HL-60 (cell line): ENCODE data around the gene KRTAP5-7.

Source experiments
- POLR2AphosphoS5 ChIP-seq: IDR thresholded peaks from 2 replicates; pipeline ENCODE4 v1.6.1; 2012; ENCODE audit warnings: low read depth
- TF ChIP-seq, protein P1 (sequence below): IDR thresholded peaks from one replicate; pipeline ENCODE4 v1.5.1; 2011; ENCODE audit warnings: low read length, control low read depth, inconsistent platforms; ENCODE audit not compliant: insufficient read depth

DNA sequence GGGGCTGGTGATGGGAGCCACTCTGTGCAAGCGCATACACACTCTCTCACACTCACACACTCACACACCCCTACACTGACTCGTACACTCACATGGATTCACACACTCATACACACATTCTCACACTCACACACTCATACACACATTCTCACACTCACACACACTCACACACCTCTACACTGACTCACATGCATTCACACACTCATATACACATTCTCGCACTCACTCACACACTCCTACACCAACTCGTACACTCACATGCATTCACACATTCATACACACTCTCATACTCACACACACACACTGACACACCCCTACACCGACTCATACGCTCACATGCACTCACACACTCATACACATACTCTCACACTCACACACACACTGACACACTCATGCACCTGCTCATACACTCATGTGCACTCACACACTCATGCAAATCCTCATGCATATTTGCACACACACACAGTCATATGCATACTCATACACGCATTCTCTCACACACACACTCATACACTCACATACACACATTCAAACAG, 50.5 kb downstream of the KRTAP5-7 start:
- TF ChIP-seq, protein P1, sequence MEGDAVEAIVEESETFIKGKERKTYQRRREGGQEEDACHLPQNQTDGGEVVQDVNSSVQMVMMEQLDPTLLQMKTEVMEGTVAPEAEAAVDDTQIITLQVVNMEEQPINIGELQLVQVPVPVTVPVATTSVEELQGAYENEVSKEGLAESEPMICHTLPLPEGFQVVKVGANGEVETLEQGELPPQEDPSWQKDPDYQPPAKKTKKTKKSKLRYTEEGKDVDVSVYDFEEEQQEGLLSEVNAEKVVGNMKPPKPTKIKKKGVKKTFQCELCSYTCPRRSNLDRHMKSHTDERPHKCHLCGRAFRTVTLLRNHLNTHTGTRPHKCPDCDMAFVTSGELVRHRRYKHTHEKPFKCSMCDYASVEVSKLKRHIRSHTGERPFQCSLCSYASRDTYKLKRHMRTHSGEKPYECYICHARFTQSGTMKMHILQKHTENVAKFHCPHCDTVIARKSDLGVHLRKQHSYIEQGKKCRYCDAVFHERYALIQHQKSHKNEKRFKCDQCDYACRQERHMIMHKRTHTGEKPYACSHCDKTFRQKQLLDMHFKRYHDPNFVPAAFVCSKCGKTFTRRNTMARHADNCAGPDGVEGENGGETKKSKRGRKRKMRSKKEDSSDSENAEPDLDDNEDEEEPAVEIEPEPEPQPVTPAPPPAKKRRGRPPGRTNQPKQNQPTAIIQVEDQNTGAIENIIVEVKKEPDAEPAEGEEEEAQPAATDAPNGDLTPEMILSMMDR, result no peak
- TF ChIP-seq POLR2AphosphoS5, result no peak
